Heart left ventricle (tissue), 13 donors: ENCODE data around the gene PRR5L.

Experiments used
- POLR2A ChIP-seq, 2 donors: fragments of 450-650 bp; IDR thresholded peaks; one replicate each; pipeline ENCODE4 v1.6.1; 2017; ENCODE audit warnings: antibody characterized with exemption in 2 of 2, mild to moderate bottlenecking in 2 of 2, moderate library complexity in 2 of 2
- TF ChIP-seq, protein P1 (sequence below), 12 donors: fragments of 200-600 bp; sonication (generic) in 4 of 12; IDR thresholded peaks; one replicate each; pipeline versions ENCODE4 v1.5.0 to v1.8.0; 2018 to 2022; ENCODE audit warnings: antibody characterized with exemption in 12 of 12, mild to moderate bottlenecking in 5 of 12
- donor health status: ischemic (EF 13 %, LVEDD 7.1; RV severe dilation, severe dysfunction).
- donor health status: DM: no; HTN: yes; CAD: no.
- donor health status: DM: no; HTN: no; CAD: no.
- donor health status: ischemic (EF 25% LVEDD 6.9; RV normal size, moderate dysfunction).
- donor health status: ischemic (EF 25% LVEDD 5.7; RV mildly dilated, moderate dysfunction).
- donor health status: ischemic (EF 35%, LVEDD 5.7; RV mildly dilated, moderate dysfunction).
- donor health status: nonischemic (EF 11% LVEDD 7.7; RV severe dilation, severe dysfunction).
- donor health status: DM: yes; HTN: yes; CAD: no.
- donor health status: PGD.
- donor health status: ischemic (EF 29% LVEDD 5.4; RV normal size, mild dysfunction).
- donor health status: nonischemic (EF 23%, LVEDD 6.1; RV moderate dilation, normal function).

- TF ChIP-seq, protein P1, sequence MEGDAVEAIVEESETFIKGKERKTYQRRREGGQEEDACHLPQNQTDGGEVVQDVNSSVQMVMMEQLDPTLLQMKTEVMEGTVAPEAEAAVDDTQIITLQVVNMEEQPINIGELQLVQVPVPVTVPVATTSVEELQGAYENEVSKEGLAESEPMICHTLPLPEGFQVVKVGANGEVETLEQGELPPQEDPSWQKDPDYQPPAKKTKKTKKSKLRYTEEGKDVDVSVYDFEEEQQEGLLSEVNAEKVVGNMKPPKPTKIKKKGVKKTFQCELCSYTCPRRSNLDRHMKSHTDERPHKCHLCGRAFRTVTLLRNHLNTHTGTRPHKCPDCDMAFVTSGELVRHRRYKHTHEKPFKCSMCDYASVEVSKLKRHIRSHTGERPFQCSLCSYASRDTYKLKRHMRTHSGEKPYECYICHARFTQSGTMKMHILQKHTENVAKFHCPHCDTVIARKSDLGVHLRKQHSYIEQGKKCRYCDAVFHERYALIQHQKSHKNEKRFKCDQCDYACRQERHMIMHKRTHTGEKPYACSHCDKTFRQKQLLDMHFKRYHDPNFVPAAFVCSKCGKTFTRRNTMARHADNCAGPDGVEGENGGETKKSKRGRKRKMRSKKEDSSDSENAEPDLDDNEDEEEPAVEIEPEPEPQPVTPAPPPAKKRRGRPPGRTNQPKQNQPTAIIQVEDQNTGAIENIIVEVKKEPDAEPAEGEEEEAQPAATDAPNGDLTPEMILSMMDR (IDR thresholded peaks at IDR 0.05), result no peak
- TF ChIP-seq POLR2A (IDR thresholded peaks at IDR 0.05), result no peak
Measured at GRCh38 chr11:36326524-36327419, 30.7 kb downstream of the PRR5L start.
